CD4-positive, alpha-beta T cell treated with Interleukin-10 for 1 hour (primary cell): ENCODE results near the gene RTF2.
A peak's percentile ranks its signal among the peaks of the same experiment; 100 is the strongest.
"Not testable (repeated sequence)": the region's sequence is repeated elsewhere in the genome, so short reads cannot be mapped to it uniquely, and the experiment has no call there.

ENCODE experiments used
- DNase-seq: peaks from one replicate; pipeline ENCODE4 v3.0.0-alpha.2; 2020

RTF2 gene

GRCh38 chr20:56503916-56504315 lies 35.5 kb downstream of the RTF2 start:
- DNase-seq: no peak

- peak; percentile 17 for DNase-seq
These were observed 36.1 kb downstream of the RTF2 start for GRCh38 chr20:56504373-56505005.

GRCh38 chr20:56506103-56506502 lies 37.7 kb downstream of the RTF2 start:
- DNase-seq: no peak

GRCh38 chr20:56511926-56512325 lies 43.5 kb downstream of the RTF2 start:
- DNase-seq: no peak

GRCh38 chr20:56513161-56514150 lies 45.0 kb downstream of the RTF2 start:
- no peak for DNase-seq

GRCh38 chr20:56516631-56517030 lies 48.2 kb downstream of the RTF2 start:
- DNase-seq: no peak

- no peak for DNase-seq
These were observed 48.8 kb downstream of the RTF2 start for GRCh38 chr20:56517211-56517610.

GRCh38 chr20:56517641-56518040 lies 49.2 kb downstream of the RTF2 start:
- no peak for DNase-seq

GRCh38 chr20:56518126-56518525 lies 49.7 kb downstream of the RTF2 start:
- DNase-seq: no peak

- no peak for DNase-seq
These were observed 50.4 kb downstream of the RTF2 start for GRCh38 chr20:56518721-56519398.

- DNase-seq: no peak
These were observed 51.1 kb downstream of the RTF2 start for GRCh38 chr20:56519551-56519950.

GRCh38 chr20:56520180-56520579 lies 51.8 kb downstream of the RTF2 start:
- DNase-seq: no peak

GRCh38 chr20:56520746-56521354 lies 52.4 kb downstream of the RTF2 start:
- peak; percentile 5 for DNase-seq

GRCh38 chr20:56522311-56522710 lies 53.9 kb downstream of the RTF2 start:
- DNase-seq: no peak

- DNase-seq: not testable (repeated sequence)
These were observed 56.0 kb downstream of the RTF2 start, which contains the start of gene FAM209A for GRCh38 chr20:56524444-56524843. FAM209A (plus strand) TSS chr20:56524744; CDS start chr20:56524809, 65 bp downstream.

GRCh38 chr20:56527521-56527920 lies 59.1 kb downstream of the RTF2 start:
- no peak for DNase-seq

- DNase-seq: not testable (repeated sequence)
These were observed 64.5 kb downstream of the RTF2 start, which contains the start of gene FAM209B for GRCh38 chr20:56532946-56533345. FAM209B (plus strand) TSS chr20:56533246; CDS start chr20:56533342, 96 bp downstream.

- DNase-seq: no peak
These were observed 69.6 kb downstream of the RTF2 start for GRCh38 chr20:56537997-56538396.

GRCh38 chr20:56540415-56540814 lies 72.0 kb downstream of the RTF2 start:
- no peak for DNase-seq

GRCh38 chr20:56542489-56543030 lies 74.1 kb downstream of the RTF2 start:
- DNase-seq: no peak

- no peak for DNase-seq
These were observed 83.1 kb downstream of the RTF2 start for GRCh38 chr20:56551571-56551970.

- DNase-seq: no peak
These were observed 84.6 kb downstream of the RTF2 start for GRCh38 chr20:56552911-56553629.
